Activated gamma-delta T cell treated with anti-CD3 and anti-CD28 coated beads, Interleukin-2, amount 50 U/mL, for 16 hours (primary cell): ENCODE data around the gene THOC7.
A peak's percentile ranks its signal among the peaks of the same experiment; 100 is the strongest.

Experiments used
- DNase-seq: peaks from one replicate; pipeline ENCODE4 v3.0.0-alpha.2; 2020; ENCODE audit warnings: low read depth

THOC7 gene

GRCh38 chr3:63863150-63864007, at the start of gene THOC7, which contains the start of gene ATXN7:
Gene THOC7 (minus strand): TSS chr3:63863805. CDS start chr3:63863790, 15 bp downstream.
Gene ATXN7 (plus strand): TSS chr3:63863867. CDS start chr3:63912599, 48,732 bp downstream.
- DNase-seq: peak; percentile 52

GRCh38 chr3:63912768-63913588, 49.4 kb upstream of the THOC7 start:
- peak; percentile 32 for DNase-seq

- peak; percentile 72 for DNase-seq
Observed at GRCh38 chr3:63911873-63912767, 48.5 kb upstream of the THOC7 start, which contains the start of gene SCAANT1. Gene SCAANT1 (minus strand): TSS chr3:63912383.

- DNase-seq: no peak
Observed at GRCh38 chr3:63911509-63911872, 47.9 kb upstream of the THOC7 start.

GRCh38 chr3:63910891-63911290, 47.3 kb upstream of the THOC7 start:
- DNase-seq: no peak

GRCh38 chr3:63910001-63910400, 46.4 kb upstream of the THOC7 start:
- no peak for DNase-seq

- no peak for DNase-seq
Observed at GRCh38 chr3:63909431-63909830, 45.8 kb upstream of the THOC7 start.

GRCh38 chr3:63908776-63909175, 45.2 kb upstream of the THOC7 start:
- DNase-seq: no peak

GRCh38 chr3:63908081-63908736, 44.6 kb upstream of the THOC7 start:
- no peak for DNase-seq

- DNase-seq: no peak
Observed at GRCh38 chr3:63905731-63906620, 42.4 kb upstream of the THOC7 start.

- no peak for DNase-seq
Observed at GRCh38 chr3:63900459-63900858, 36.9 kb upstream of the THOC7 start.

- DNase-seq: no peak
Observed at GRCh38 chr3:63900010-63900409, 36.4 kb upstream of the THOC7 start.

- no peak for DNase-seq
Observed at GRCh38 chr3:63896332-63897030, 32.9 kb upstream of the THOC7 start.

- DNase-seq: no peak
Observed at GRCh38 chr3:63895422-63896189, 32.0 kb upstream of the THOC7 start.

- no peak for DNase-seq
Observed at GRCh38 chr3:63892773-63893352, 29.3 kb upstream of the THOC7 start.

GRCh38 chr3:63891518-63891917, 27.9 kb upstream of the THOC7 start:
- DNase-seq: no peak

GRCh38 chr3:63886858-63887257, 23.3 kb upstream of the THOC7 start:
- no peak for DNase-seq

GRCh38 chr3:63880653-63881052, 17.0 kb upstream of the THOC7 start:
- DNase-seq: no peak
